AG04449 (cell line): ENCODE data around the gene BAHCC1.
"Not testable (repeated sequence)": the region's sequence is repeated elsewhere in the genome, so short reads cannot be mapped to it uniquely, and the experiment has no call there.

ENCODE experiments used
- CTCF ChIA-PET: fragments of 350-600 bp; formaldehyde crosslinking; extraction: SDS; loops from one replicate; lab custom pipeline; 2021; ENCODE audit warnings: antibody characterized with exemption; lab: Yijun Ruan, JAX
- POLR2A ChIA-PET: fragments of 400-600, 350-600 bp; formaldehyde crosslinking; extraction: SDS; loops from one replicate; lab custom pipeline; 2020; ENCODE audit warnings: antibody characterized with exemption, inconsistent platforms; lab: Yijun Ruan, JAX
- DNase-seq: peaks from one replicate; pipeline ENCODE4 v3.0.0-alpha.2; 2010; ENCODE audit warnings: low read depth, low spot score
- H3K4me3 ChIP-seq: 2 replicates; pipeline ENCODE4 v1.5.1; 2011; ENCODE audit warnings: low read depth, mild to moderate bottlenecking, control low read depth, low read length
- TF ChIP-seq, protein P1 (sequence below): IDR thresholded peaks from one replicate; pipeline ENCODE4 v1.5.1; 2011; ENCODE audit warnings: mild to moderate bottlenecking, moderate library complexity, low read length, control low read depth, inconsistent platforms; ENCODE audit not compliant: insufficient read depth; ENCODE audit errors: missing control alignments

BAHCC1 gene

DNA sequence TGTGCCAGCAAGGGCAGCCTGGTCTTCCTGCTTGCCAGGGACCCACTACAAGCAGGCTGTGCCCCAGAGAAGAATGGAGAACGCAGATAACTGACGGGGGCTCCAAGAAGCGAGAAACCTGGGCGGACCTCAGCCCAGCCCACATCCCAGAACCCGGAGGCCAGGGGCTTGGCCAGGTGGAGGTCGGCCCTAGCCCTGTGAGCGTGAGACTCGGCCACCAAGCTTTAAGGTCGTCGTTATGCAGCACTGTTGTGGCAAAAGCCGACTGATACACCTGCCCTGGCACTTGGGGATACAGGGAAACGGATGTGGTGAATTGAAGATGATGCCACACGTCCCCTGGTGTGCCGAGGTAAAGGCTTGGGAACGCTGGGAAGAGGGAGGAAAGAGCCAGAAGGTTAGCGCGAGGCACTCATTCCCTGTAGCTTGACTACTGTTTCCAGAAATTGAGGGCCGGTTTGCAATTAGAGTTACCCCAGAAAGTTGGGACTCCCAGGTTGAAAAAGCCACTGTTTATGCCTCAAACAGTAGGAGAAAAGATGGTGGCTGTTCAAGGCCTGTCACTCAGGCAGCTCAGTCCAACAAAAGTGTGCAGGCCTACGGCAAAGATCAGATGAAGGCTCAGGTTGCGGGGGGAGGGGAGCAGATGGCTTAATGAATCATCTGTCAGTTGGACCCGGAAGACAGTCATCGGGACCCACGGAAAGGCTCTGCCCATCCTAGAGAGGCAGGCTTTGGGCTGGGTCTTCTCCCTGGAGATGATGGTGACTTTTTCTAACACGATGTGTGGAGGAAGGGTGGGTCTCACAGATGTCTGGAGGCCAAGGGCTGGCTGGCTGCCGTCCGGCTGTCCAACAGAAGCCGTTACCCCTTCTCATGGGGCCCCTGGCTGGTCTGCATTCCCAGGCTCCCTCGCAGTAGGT lies 45.6 kb upstream of the BAHCC1 start:
- CTCF ChIA-PET: no interaction called here

DNA sequence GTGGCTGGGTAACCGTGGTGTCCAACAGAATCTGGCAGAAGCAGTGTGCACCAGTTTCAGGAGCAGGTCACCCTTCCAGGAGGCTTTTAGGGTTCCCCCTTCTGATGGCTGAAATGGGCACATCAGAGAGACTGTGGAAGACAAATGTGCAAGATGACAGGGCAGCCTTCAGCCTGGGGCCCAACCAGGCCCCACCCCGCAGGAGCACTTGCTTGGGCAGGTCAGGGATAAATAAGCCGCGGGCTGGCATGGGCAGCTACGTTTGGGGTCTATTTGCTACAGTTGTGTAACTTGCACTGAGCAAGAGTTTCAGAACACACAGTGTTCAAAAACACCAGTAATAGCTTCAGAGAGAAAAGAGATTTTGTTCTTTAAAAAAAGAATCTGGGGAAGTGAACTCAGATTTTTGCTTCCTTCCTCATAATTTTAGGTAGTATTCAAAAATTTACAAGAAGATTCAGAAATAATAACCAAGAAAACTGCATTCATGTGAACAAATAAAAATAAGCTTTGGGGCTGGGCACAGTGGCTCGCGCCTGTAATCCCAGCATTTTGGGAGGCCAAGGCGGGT lies 44.9 kb upstream of the BAHCC1 start:
- ChIA-PET CTCF (no interaction called here), POLR2A (no interaction called here)
- DNase-seq: no peak
- TF ChIP-seq, protein P1, sequence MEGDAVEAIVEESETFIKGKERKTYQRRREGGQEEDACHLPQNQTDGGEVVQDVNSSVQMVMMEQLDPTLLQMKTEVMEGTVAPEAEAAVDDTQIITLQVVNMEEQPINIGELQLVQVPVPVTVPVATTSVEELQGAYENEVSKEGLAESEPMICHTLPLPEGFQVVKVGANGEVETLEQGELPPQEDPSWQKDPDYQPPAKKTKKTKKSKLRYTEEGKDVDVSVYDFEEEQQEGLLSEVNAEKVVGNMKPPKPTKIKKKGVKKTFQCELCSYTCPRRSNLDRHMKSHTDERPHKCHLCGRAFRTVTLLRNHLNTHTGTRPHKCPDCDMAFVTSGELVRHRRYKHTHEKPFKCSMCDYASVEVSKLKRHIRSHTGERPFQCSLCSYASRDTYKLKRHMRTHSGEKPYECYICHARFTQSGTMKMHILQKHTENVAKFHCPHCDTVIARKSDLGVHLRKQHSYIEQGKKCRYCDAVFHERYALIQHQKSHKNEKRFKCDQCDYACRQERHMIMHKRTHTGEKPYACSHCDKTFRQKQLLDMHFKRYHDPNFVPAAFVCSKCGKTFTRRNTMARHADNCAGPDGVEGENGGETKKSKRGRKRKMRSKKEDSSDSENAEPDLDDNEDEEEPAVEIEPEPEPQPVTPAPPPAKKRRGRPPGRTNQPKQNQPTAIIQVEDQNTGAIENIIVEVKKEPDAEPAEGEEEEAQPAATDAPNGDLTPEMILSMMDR: no peak
- H3K4me3 ChIP-seq: no peak overlapping the region

More for the DNA sequence above, 45.6 kb upstream of the BAHCC1 start:
- TF ChIP-seq, protein P1: no peak
- H3K4me3 ChIP-seq: no peak overlapping the region
- POLR2A ChIA-PET: no interaction called here
- no peak for DNase-seq

DNA sequence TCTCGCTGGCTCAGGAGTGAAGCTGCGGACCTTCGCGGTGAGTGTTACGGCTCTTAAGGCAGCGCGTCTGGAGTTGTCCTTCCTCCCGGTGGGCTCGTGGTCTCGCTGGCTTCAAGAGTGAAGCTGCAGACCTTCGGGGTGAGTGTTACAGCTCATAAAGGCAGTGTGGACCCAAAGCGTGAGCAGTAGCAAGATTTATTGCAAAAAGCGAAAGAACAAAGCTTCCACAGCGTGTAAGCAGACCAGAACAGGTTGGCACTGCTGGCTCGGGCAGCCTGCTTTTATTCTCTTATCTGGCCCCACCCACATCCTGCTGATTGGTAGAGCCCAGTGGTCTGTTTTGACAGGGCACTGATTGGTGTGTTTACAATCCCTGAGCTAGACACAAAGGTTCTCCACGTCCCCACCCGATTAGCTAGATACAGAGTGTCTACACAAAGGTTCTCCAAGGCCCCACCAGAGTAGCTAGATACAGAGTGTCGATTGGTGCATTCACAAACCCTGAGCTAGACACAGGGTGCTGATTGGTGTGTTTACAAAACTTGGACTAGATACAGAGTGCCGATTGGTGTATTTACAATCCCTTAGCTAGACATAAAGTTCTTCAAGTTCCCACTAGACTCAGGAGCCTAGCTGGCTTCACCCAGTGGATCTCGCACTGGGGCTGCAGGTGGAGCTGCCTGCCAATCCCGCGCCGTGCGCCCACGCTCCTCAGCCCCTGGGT lies 43.8 kb upstream of the BAHCC1 start:
- POLR2A ChIA-PET, DNase-seq, H3K4me3 ChIP-seq: not testable (repeated sequence)
- CTCF ChIA-PET: interaction anchor here (1.2 kb wide), 1 partner anchor 34 kb away, joined by 3 read pairs; no protein-coding TSS in a partner anchor

DNA sequence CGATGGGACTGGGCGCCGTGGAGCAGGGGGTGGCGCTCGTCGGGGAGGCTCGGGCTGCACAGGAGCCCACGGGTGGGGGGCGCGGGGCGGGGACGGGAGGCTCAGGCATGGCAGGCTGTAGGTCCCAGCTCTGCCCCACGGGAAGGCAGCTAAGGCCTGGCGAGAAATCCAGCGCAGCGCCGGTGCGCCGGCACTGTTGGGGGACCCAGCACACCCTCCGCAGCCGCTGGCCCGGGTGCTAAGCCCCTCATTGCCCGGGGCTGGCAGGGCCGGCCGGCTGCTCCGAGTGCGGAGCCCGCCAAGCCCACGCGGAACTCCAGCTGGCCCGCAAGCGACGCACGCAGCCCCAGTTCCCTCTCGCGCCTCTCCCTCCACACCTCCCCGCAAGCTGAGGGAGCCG lies 43.2 kb upstream of the BAHCC1 start:
- DNase-seq, POLR2A ChIA-PET, H3K4me3 ChIP-seq: not testable (repeated sequence)
- CTCF ChIA-PET: interaction anchor here (1.2 kb wide), 1 partner anchor 33 kb away, joined by 3 read pairs; no protein-coding TSS in a partner anchor

DNA sequence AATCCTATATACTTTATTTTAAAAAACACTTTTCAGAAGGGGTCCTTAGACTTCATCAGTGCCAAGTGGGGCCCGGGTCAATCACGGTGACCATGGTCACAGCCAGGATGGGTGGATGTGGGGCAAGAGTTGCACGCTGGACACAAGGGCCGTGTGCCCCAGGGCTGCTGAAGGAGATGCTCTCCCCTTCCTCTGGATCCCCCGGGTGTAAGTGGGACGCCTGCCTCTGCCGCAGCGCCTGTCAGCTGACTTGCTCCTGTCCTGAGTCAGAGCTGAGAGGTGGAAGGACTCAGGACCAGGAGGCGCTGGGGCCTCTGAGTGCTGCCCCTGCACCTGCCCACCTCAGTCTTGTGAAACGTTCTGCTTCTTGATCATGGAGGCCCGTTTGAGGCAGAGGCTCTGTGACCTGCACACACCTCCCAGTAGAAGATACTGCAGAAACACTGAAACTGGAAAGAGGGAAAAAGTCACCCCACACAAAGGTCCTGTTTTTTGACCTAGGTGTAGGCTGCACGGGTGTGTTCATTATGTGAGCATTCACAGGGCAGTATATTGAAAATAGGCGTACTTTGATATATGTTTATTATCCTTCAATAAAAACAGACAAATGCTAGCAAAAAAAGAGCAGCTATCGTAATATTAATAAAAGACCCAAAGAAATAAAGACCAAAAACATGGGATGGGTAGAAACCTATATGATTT lies 40.9 kb upstream of the BAHCC1 start:
- CTCF ChIA-PET: interaction anchor here (1.9 kb wide), 1 partner anchor 11 kb away, joined by 5 read pairs; no protein-coding TSS in a partner anchor
- POLR2A ChIA-PET: no interaction called here

DNA sequence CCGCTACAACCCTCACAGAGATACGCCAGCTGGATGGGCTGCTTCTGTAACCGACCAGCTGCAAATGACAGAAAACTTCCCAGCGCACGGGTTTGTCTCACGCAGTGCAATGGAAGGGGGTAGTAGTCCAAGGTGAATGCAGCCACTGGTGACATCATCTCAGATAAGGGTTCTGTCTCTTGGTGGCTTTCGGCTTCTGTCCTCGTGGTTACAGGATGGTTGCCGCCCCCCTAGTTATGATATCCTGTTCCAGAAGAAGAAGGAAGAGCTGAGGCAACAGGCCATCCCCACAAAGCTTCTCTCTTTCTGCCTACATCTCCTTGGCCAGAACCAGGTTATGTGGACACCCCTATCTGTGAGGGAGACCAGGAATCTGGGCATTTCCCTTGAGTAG lies 40.3 kb upstream of the BAHCC1 start:
- no peak for DNase-seq
- CTCF ChIA-PET: interaction anchor here (1.9 kb wide), 1 partner anchor 10 kb away, joined by 5 read pairs; no protein-coding TSS in a partner anchor
- no peak overlapping the region for H3K4me3 ChIP-seq
- TF ChIP-seq, protein P1: no peak
- POLR2A ChIA-PET: no interaction called here

More for the DNA sequence above, 40.9 kb upstream of the BAHCC1 start:
- TF ChIP-seq, protein P1: no peak
- no peak for DNase-seq
- no peak overlapping the region for H3K4me3 ChIP-seq
